Activated naive CD4-positive, alpha-beta T cell treated with anti-CD3 and anti-CD28 coated beads for 36 hours (primary cell): ENCODE data around the gene RBM42. TPM values are rescaled to one million over a fixed set of nuclear protein-coding genes. Genes with fewer than 3 reads are reported as not detected.

Experiments used
- total RNA-seq, 2 experiments: library from RNA; stranded (reverse); gene quantifications; one replicate each; pipeline ENCODE4 v1.2.3, GENCODE V29; 2021

Gene RBM42
- total RNA-seq, 2 experiments from 2014 or later, result 64.2 to 66.2 TPM

Other genes starting within 250 kb of the RBM42 start
- not detected for gene FFAR2, start 180.8 kb upstream of the RBM42 start, total RNA-seq
- gene KRTDAP, start 138.6 kb upstream of the RBM42 start, total RNA-seq, result not detected
- gene DMKN, start 115.4 kb upstream of the RBM42 start, total RNA-seq, result 1 to 10 TPM in 1 of 2 experiments, under 1 TPM in 1; 0.86 to 1.7 TPM
- not detected for gene SBSN, start 100.7 kb upstream of the RBM42 start, total RNA-seq
- gene GAPDHS, start 95.6 kb upstream of the RBM42 start, total RNA-seq, result not detected
- 10 to 100 TPM; 63.1 to 63.4 TPM for gene TMEM147, start 83.4 kb upstream of the RBM42 start, total RNA-seq
- gene ATP4A, start 65.4 kb upstream of the RBM42 start, total RNA-seq, result not detected
- gene PMIS2, start 42.9 kb upstream of the RBM42 start, total RNA-seq, result not detected
- gene HAUS5, start 16.3 kb upstream of the RBM42 start, total RNA-seq, result 10 to 100 TPM; 40.4 to 42.5 TPM
- under 1 TPM; 0.52 to 0.84 TPM for gene ETV2, start 12.7 kb downstream of the RBM42 start, total RNA-seq
- 100 to 1,000 TPM; 499 to 512 TPM for gene COX6B1, start 19.3 kb downstream of the RBM42 start, total RNA-seq
- under 1 TPM in 1 of 2 experiments, not detected in 1; 0.21 TPM for gene UPK1A, start 37.5 kb downstream of the RBM42 start, total RNA-seq
- gene ZBTB32, start 75.5 kb downstream of the RBM42 start, total RNA-seq, result 100 to 1,000 TPM; 174 to 181 TPM
- gene KMT2B, start 89.0 kb downstream of the RBM42 start, total RNA-seq, result 10 to 100 TPM; 62.0 to 65.8 TPM
- gene IGFLR1, start 113.4 kb downstream of the RBM42 start, total RNA-seq, result 10 to 100 TPM; 51.0 to 52.8 TPM
- 10 to 100 TPM; 41.8 to 44.2 TPM for gene U2AF1L4, start 116.4 kb downstream of the RBM42 start, total RNA-seq
- 10 to 100 TPM; 32.4 to 37.7 TPM for gene PSENEN, start 116.6 kb downstream of the RBM42 start, total RNA-seq
- 1 to 10 TPM; 5.7 to 9.7 TPM for gene LIN37, start 119.5 kb downstream of the RBM42 start, total RNA-seq
- under 1 TPM; 0.40 to 0.55 TPM for gene HSPB6, start 128.0 kb downstream of the RBM42 start, total RNA-seq
- 10 to 100 TPM; 45.3 to 47.4 TPM for gene PROSER3, start 129.1 kb downstream of the RBM42 start, total RNA-seq
- 10 to 100 TPM; 49.5 to 61.6 TPM for gene ARHGAP33, start 146.5 kb downstream of the RBM42 start, total RNA-seq
- not detected for gene PRODH2, start 183.8 kb downstream of the RBM42 start, total RNA-seq
- under 1 TPM in 1 of 2 experiments, not detected in 1; 0.05 TPM for gene NPHS1, start 223.5 kb downstream of the RBM42 start, total RNA-seq
- 1 to 10 TPM; 1.0 to 1.1 TPM for gene KIRREL2, start 227.9 kb downstream of the RBM42 start, total RNA-seq
- 1 to 10 TPM in 1 of 2 experiments, under 1 TPM in 1; 0.79 to 1.2 TPM for gene APLP1, start 239.5 kb downstream of the RBM42 start, total RNA-seq